Measurements from ENCODE around the gene ODAD2.

- TF ChIP-seq CTCF (IDR thresholded peaks at IDR 0.05; ENCODE audit: low read length): no peak
- no peak for TF ChIP-seq EZH2phosphoT487 (IDR thresholded peaks at IDR 0.05; ENCODE audit: low read length)
- no peak for TF ChIP-seq EZH2 (optimal IDR thresholded peaks at IDR 0.05; ENCODE audit: low read depth, low read length)
These were observed 172.5 kb downstream of the ODAD2 start for GRCh38 chr10:27826369-27826768.
